ENCODE measurements around the gene MAD2L1BP.
"Not testable (repeated sequence)": the region's sequence is repeated elsewhere in the genome, so short reads cannot be mapped to it uniquely, and the experiment has no call there.

Gene MAD2L1BP, protein sequence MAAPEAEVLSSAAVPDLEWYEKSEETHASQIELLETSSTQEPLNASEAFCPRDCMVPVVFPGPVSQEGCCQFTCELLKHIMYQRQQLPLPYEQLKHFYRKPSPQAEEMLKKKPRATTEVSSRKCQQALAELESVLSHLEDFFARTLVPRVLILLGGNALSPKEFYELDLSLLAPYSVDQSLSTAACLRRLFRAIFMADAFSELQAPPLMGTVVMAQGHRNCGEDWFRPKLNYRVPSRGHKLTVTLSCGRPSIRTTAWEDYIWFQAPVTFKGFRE

DNA sequence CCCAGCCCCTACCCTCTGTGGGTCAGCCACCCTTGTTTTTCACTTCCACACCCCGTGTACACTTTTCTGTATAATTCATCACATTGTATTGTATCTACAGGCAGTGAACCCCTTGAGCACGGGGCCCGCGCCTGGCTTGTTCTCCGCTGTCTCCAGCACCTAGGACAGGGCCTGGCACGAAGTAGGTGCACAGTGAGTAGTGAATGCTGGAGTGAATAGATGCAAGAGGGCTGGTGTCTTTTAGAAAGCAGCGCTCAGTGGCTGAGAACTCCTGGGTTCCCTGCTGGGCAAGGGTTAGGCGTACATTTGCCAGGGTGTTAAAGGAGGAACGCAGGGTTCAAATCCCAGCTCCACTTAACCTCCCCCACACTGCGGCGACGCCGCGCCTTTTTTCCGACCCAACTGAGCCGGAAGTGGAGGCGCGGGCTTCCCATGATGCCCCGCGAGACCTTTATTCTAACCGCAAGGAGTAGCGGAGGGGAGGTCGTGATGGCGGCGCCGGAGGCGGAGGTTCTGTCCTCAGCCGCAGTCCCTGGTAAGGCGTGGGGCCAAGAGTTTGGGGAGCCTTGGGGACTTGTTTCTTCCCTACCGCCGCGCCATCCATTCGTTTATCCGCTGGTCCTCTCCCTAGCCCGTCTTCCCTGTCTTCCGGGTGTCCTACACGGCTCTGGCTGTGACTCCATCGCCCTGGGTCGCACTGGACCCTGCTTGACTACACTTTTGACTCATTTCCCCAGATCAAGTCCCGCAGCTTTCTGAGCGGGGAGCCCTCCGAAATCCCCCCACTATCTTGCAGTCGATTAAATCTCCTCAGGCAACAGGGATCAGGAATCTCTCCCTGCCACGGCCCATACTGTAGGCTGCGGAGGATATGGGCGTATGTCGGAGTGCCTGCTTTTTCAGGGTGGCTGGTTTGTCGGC is at the start of gene MAD2L1BP:
Gene MAD2L1BP, plus strand, starts transcription at position 454 of the 921 bp plus-strand sequence. Its CDS starts 36 bp downstream, at position 490.
- peak; percentile 53 to 81 for DNase-seq

DNA sequence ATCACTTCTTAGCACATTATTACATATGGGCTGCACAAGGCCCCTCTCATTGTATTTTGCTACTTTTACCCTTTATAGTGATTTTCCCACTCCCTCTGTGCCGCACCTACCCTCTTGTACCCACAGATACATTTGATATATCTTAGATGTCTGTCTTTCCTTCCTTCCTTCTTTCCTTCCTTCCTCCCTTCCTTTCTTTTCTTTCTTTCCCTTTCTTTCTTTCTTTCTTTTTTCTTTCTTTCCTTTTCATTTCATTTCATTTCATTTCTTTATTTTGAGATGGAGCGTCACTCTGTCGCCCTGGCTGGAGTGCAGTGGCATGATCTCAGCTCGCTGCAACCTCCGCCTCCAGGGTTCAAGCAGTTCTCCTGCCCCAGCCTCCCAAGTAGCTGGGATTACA is 47.4 kb upstream of the MAD2L1BP start:
- DNase-seq: no peak

DNA sequence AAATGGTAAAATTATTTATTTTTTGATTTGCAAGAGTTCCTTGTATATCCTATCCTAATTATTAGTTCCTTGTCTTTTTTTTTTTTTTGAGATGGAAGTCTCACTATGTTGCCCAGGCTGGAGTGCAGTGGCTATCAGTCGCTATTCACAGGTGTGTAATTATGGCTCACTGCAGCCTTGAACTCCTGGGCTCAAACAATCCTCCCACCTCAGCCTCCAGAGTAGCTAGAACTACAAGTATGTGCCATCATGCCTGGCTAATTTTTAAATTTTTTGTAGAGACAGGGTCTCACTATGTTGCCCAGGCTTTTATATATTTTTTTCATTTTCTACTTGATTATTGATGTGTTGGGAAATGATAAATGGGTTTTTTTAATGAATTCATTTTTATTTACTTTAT is 46.1 kb upstream of the MAD2L1BP start:
- DNase-seq: not testable (repeated sequence)

DNA sequence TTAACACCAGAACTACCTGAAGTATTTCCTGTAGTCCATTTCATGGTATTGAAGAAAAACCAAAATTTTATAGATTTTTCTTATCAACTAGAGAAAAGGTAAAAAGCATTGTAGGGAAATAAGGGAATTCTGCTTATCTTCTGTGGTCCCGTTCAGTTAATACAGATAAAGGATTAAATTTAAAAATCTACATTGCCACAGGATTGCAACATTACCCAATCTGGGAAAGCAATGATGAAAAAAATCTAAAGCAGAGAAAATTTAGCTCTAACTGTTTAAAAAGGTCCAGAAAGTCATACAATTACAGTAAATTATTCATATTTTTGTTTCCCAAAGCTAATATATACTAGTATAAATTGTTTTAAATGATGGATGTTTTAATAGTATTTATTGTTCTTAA is 41.7 kb upstream of the MAD2L1BP start:
- no peak for DNase-seq

DNA sequence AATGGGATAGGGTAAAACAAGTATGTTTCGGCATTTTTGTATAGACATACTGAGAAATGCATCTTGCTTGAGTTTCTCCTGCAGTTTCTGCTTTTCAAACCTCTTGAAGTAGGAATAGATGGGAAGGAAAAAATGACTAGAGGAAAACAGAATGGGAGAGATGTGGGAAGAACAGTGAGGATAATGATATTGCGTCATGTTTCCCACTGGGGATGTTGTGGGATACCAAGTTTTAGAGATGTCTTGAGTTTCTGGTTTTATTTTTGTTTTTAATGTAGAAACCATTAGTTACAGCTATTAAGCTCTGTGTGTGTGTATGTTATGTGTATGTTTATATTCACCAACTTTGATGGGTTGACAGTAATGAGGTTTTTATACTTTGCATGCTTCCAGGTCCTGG is 35.0 kb upstream of the MAD2L1BP start:
- no peak for DNase-seq

DNA sequence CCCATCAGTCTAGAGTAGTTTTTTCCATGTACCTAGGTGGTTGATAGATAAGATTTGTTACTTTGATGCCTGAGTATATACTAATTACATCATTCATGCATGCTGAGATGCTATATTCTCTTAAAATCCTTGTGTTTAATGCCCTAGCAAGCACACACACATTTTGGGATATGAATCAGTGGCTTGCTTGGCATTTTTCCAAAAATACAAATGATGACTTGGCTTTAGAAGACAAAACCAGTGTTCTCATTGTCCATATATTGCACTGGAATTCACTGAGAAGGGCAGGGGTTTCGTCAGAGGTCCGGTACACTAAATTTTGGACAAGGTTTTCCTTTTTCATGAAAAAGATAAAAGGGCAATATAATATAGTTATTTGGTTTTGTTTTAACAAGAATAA is 31.5 kb upstream of the MAD2L1BP start:
- no peak for DNase-seq

DNA sequence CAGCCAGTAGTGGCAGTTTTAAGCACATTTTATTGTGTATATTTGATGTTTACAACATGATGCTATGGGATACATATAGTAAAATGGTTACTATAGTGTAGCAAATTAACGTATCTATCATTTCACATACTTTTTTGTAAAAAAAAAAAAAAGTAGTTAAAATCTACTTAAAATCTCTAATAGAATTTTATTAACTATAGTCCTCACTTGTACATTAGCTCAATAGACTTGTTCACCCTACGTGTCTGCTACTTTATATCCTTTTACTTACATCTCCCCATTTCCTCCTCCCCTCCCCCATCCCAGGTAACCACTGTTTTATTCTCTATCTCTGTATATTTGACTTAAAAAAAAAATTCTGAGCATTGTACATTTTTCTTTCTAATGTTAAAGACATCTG is 29.6 kb upstream of the MAD2L1BP start:
- DNase-seq: no peak

DNA sequence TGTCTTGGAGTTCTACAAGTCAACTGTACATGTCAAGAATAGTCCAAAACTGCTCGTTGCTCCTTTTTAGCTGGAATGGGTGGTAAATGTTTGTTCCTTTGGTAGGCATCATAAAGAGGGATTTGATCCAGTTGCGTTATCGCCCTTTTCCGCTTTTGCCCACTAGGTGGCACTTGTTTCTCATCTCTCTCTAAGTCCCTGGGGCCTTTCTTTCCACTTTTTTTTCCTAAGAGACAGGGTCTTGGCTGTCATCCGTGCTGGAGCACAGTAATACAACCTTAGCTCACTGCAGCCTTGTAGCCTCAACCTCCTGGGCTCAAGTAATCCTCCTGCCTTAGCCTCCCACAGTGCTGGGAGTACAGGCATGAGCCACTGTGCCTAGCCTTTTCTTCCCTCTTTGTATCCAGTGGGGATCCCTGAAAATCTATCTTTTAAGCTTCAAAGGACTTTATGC is 27.3 kb upstream of the MAD2L1BP start:
- peak; percentile 55 to 82 for DNase-seq

DNA sequence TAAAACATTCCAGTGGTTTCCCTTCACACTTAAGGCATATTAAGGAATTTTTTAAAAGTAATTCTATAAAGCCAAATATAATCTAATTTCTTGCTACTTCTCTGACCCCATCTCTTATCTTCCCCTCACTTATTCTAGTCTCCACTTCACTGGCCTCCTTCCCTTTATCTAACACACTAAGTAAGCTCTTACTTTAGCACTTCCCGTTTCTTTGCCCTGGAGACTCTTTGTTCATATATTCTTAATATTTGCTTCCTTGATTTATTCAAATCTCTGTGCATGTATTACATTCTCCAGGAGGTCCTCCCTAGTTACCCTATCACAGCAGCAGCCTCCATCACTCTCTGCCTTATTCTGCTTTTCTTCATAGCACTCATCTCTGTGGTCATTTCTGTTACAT is 26.8 kb upstream of the MAD2L1BP start:
- DNase-seq: no peak

DNA sequence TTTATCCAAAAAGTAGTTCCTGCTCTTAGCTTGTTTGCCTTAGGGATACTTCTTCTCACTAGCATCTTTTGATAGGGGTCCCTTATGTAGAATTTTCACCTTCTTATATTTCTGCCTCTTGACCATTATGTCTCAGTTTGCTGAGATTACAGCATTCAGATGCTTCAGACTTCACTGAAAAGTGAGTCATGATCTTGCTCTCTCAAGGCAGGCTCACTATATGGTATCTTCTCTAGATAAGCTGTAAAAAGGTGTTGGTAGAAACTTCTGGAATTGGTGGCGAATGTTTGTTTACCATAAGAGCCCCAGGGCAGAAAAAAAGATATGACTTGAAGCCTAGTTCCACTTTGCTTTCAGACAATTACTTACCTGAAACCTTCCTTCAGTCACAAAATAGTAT is 26.2 kb upstream of the MAD2L1BP start:
- DNase-seq: no peak

DNA sequence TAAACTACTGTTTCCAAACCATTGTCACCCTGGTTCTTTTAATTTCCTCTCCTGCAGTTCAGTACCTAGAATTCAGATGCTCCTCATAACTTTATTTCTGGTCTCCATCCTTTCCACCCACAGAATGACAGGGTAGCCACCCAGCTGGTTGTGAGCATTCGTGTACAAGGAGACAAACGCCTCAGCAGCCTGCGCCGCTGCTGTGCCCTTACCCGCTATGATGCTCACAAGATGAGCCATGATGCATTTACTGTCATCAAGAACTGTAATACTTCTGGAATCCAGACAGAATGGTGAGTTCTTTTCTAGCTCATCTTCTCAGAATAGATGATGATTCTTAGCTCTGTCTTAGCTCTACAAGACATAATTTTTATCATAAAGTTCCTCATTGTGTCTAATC is 25.2 kb upstream of the MAD2L1BP start:
- no peak for DNase-seq

DNA sequence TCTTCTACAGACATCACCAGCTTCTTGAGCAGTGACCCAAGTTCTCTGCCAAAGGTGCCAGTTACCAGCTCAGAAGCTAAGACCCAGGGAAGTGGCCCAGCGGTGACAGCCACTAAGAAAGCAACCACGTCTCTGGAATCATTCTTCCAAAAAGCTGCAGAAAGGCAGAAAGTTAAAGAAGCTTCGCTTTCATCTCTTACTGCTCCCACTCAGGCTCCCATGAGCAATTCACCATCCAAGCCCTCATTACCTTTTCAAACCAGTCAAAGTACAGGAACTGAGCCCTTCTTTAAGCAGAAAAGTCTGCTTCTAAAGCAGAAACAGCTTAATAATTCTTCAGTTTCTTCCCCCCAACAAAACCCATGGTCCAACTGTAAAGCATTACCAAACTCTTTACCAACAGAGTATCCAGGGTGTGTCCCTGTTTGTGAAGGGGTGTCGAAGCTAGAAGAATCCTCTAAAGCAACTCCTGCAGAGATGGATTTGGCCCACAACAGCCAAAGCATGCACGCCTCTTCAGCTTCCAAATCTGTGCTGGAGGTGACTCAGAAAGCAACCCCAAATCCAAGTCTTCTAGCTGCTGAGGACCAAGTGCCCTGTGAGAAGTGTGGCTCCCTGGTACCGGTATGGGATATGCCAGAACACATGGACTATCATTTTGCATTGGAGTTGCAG is 21.8 kb upstream of the MAD2L1BP start:
- no peak for DNase-seq

DNA sequence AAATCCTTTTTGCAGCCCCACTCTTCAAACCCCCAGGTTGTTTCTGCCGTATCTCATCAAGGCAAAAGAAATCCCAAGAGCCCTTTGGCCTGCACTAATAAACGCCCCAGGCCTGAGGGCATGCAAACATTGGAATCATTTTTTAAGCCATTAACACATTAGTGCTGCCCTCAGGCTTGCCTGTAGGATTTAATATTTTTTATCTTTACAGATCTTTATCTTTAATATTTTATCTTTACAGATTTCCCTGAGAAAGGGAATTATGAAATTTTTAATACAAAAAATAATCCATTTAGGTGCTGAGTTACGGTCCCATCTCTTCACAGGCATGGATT is 21.3 kb upstream of the MAD2L1BP start:
- DNase-seq: no peak

DNA sequence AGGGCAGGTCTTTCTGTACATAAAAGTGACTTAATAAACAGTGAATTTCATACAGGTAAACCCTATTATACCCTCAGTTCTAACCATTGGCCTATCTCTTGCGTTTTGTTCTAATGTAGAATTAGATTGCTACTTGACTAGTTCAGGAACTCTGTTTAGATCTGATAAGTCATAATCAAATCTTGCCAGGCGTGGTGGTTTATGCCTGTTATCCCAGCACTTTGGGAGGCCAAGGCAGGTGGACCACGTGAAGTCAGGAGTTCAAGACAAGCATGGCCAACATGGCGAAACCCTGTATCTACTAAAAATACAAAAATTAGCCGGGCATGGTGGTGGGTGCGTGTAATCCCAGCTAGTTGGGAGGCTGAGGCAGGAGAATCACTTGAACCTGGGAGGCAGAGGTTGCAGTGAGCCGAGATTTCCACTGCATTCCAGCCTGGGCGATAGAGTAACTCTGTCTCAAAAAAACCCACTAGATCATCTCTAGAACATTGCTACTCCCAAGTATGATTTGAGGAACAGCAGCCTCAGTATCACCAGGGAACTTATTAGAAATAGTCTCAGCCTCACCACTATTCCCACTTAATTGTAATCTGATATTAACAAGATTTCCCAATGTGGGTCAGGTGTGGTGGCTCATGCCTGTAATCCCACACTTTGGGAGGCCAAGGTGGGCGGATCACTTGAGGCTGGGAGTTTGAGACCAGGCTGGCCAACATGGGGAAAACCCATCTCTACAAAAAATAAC is 18.7 kb upstream of the MAD2L1BP start:
- DNase-seq: no peak

DNA sequence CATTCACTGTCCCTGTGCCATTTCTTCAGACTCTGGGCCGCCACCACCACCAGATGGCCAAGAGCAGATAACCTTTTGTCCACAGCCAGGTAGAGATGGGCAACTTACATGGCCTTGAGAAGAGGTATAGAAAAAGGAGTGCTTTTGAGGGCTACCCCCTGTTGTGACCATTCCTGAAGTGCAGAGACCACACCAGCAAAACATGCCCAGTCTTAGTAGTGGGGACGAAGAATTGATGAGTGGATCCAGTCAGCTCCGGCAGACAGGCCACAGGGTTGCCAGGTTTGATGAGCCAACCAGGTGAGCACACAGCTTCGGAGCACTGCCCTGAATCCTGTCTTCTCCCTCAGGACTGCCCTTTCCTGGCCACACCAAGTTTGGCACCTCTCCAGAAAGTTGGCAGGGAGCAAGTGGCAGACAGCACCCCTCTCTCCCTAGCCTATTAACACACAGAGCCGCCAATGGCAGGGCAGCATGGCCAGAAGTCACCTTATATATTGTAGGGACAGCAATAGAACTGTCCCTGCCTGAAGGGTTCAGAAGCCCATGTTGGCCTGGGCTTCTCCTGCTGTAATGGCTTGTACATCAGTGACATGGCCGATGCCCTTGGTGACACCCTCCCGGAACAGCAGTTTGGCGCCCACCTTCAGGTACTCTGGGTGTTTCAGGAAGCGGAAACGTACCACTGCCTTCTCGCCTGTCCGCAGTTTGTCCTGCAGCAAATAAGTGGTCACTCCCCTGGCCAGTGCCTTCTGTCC is 14.4 kb upstream of the MAD2L1BP start:
- no peak for DNase-seq

DNA sequence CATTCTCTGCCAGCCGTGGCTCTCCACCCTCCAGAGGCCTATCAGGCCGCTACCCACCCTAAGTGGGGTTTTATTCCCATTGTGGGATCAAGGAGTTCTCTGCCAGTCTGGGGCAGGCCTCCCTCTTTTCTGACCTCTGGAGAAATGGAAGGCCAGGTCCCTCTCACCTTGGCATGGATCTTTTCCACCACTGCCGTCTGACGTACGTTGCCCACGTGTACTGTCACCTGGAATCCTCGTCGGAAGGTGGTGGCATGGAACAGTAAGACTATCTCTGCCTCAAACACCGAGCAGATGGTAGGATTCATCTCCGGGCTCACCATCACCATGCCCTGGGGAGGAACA is 13.8 kb upstream of the MAD2L1BP start:
- no peak for DNase-seq

DNA sequence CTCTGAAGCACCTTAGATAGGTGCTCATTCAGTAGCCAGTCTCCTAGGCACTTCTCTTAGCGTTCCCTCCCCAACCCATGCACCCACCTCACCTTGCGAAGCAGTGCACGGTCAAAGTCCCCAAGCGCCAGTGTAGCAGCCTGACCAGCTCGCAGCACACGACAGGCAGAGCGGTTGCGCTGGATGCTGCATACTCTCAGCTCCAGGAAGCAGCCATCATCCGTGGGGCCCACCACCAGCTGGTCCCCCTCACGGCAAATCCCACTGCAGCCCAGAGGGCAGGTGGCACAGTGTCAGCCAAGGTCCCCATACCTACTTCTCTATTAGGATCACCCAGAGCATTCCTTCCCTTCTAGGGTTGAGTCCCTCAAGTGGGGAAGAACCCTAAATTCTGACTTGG is 13.1 kb upstream of the MAD2L1BP start:
- no peak for DNase-seq

DNA sequence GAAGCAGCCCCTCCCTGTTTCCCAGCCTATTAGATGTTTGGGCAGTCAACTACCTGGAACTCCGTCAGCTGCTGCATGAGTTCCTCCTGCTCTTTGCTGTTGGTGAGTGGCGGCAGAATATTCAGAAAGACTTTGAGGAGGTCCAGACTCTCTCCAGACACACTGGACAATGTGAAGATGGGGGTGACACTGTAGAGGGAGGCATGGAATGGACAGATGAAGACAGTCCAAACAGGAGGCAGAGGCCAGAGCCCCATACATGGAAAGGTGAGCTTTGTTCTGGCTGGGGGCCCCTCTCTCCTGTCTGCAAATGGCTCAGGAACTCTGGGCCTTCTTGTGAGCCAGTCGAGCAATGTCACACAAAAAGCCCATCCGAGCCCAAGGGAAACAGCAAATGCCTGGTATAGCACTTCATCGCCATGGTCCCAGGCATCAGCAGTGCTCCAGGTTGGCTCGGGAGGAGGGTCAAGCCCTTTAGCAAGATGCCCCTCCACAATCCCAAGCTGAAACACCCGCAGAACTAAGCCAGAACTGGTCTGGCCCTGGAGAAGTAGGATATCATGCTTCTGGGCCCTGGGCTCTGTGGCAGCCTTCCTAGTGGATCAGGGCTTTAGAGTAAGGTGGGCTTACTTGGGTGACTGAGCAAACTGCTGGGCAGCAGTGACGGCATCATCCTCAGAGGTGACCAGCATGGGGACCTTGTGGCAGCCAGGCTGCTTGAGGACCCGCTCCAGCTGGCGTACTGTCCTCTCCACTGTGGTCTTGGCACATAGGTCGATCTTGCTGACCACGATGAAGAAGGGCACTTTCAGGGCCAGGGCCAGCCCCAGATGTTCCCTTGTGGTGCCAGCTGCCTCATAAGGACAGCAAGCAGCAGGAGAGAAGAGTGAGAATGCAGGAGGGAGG is 11.5 kb upstream of the MAD2L1BP start:
- no peak for DNase-seq

DNA sequence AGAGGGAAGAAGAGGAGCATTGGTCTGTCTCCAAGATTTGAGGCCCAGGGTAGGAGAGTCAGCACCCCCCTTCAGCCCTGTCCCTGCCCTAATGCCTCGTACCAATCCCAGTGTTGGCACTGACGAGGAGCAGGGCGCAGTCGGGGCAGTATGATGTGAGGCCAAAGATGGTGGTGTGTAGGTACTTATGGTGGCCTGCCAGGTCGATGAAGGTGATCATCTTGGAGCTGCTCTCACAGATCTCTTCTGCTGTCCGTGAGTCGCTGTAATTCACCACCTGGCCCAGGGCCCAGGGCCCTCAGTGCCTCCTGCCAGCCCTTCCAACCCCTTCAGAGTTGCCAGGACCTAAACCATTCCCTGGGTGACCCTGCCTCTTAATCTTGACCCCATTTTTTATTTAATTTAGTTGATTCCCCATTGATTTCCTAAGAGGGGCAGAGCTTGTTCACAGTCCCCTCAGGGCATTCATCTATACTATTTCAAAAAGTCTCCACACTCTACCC is 10.8 kb upstream of the MAD2L1BP start:
- no peak for DNase-seq

DNA sequence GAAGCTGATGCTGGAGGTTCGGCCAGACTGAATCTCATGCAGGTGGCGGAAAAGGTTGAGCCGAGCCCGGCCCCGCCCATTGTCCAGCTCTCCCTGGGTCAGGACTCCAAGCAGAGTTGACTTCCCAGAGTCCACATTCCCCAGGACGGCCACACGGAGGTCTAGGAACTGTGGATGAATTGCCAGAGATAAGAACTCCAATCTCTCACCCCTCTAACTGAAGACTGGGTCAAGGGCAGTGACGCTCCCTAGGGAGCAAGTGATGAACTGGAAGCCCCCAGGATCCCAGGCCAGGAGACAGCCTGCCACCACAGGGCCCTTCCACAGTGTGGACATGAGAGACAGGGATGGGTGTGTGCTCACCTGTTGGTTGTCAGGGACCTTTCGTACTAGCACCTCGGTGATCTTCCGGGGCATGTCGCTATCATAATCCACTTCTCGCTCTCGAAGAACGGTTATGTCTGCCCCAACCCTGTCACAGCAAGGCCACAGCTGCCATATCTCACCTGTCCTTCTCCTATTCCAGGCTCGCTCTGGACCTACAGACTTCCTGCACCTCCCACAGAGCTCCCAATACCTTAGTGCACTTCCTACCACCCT is 10.1 kb upstream of the MAD2L1BP start:
- DNase-seq: no peak

All from NCI-H524 (cell line).